ENCODE results near the gene NHSL2. TPM values are rescaled to one million over a fixed set of nuclear protein-coding genes. Genes with fewer than 3 reads are reported as not detected.

NHSL2 gene
- total and polyA plus RNA-seq, 2 of the 13 experiments (the other 11 are each of a cell fraction or from before 2014, with no cell fraction given), result not detected

- ChIA-PET POLR2A (no interaction called here), CTCF (ENCODE audit: low intra/inter-chr PET ratio, low total read pairs) (no interaction called here)
- Histone ChIP-seq H3K79me2 (ENCODE audit: insufficient read depth, low read length) (no peaks in the 10 kb centered on the region), H3K4me3 (replicated peaks in 1 of 3; ENCODE audit: insufficient read depth in 1 of 3, low read depth in 2 of 3, low read length in 3 of 3) (no peak overlapping the region), H3K36me3 (replicated peaks in 1 of 2; ENCODE audit: control insufficient read depth in 1 of 2, insufficient read depth in 2 of 2, low read length in 2 of 2) (no peaks in the 10 kb centered on the region), H3K4me1 (ENCODE audit: insufficient read depth, low read length) (no peaks in the 10 kb centered on the region), H3K27me3 (ENCODE audit: control insufficient read depth in 1 of 2, insufficient read depth in 2 of 2, low read length in 2 of 2) (no peaks in the 10 kb centered on the region), H3K9me3 (ENCODE audit: low read length) (no peaks in the 10 kb centered on the region), H3K27ac (ENCODE audit: extremely low read length, insufficient read depth, low read length) (no peak overlapping the region), H3K9ac (ENCODE audit: insufficient read depth, low read depth, low read length) (no peak overlapping the region), H2AFZ (ENCODE audit: low read length) (no peak overlapping the region), H3K4me2 (ENCODE audit: low read depth, low read length) (no peak overlapping the region), H4K20me1 (ENCODE audit: insufficient read depth, low read length) (no peaks in the 10 kb centered on the region)
- FAIRE-seq (no peak), ATAC-seq (no peak), DNase-seq (ENCODE audit: low spot score) (no peak)
- no peak for TF ChIP-seq SOX13 (IDR thresholded peaks at IDR 0.05)
- TF ChIP-seq SOX13 (CRISPR knock-in tag; conservative IDR thresholded peaks at IDR 0.05 in 1 of 2, IDR thresholded peaks at IDR 0.05 in 1 of 2), result no peak
- TF ChIP-seq TFAP4 (IDR thresholded peaks at IDR 0.05; ENCODE audit: borderline replicate concordance, low read depth), result no peak
- TF ChIP-seq IKZF1 (IDR thresholded peaks at IDR 0.05), result no peak
- no peak for TF ChIP-seq ZXDC (CRISPR knock-in tag; IDR thresholded peaks at IDR 0.05)
- TF ChIP-seq ZNF44 (CRISPR knock-in tag; IDR thresholded peaks at IDR 0.05), result no peak
- no peak for TF ChIP-seq EEA1 (CRISPR knock-in tag; IDR thresholded peaks at IDR 0.05; ENCODE audit: borderline replicate concordance)
- TF ChIP-seq ZSCAN12 (CRISPR knock-in tag; IDR thresholded peaks at IDR 0.05), result no peak
- no peak for TF ChIP-seq RBM39 (IDR thresholded peaks at IDR 0.05; ENCODE audit: low read depth, low read length, poor library complexity, severe bottlenecking)
- TF ChIP-seq ZBTB34 (CRISPR knock-in tag; IDR thresholded peaks at IDR 0.05), result no peak
- TF ChIP-seq ATF4 (CRISPR knock-in tag; IDR thresholded peaks at IDR 0.05), result no peak
- no peak for TF ChIP-seq ZNF274 (CRISPR knock-in tag; IDR thresholded peaks at IDR 0.05)
- TF ChIP-seq HNRNPLL (IDR thresholded peaks at IDR 0.05; ENCODE audit: low read depth, low read length, poor library complexity, severe bottlenecking), result no peak
- TF ChIP-seq RBM22 (optimal IDR thresholded peaks at IDR 0.05; ENCODE audit: low read length), result no peak
- in situ Hi-C loops (cut with HindIII; ENCODE audit: extremely low pct_ligation_motif_present, low pct_unique_long_range_greater_than_20kb) (no loop called here), intact Hi-C loops (cut with micrococcal nuclease; ENCODE audit: unreplicated experiment) (no loop called here)
- 18% methylated on average over 8 of the region's 9 CpGs for WGBS (ENCODE audit: low lambda C conversion rate)
- no TSS peak for BruUV-seq (replicated peaks)
These were observed 7.1 kb downstream of the NHSL2 start for GRCh38 chrX:71917621-71918343.

All from HepG2 (cell line).